Astrocyte (in vitro differentiated cells and primary cell): ENCODE measurements around the gene MICALL2. TPM values are rescaled to one million over a fixed set of nuclear protein-coding genes. Genes with fewer than 3 reads are reported as not detected.
A peak's percentile ranks its signal among the peaks of the same experiment; 100 is the strongest.

ENCODE experiments used
- DNase-seq: peaks from one replicate; pipeline ENCODE4 v3.0.0-alpha.2; 2010; ENCODE audit warnings: low read depth
- FAIRE-seq: peaks from 2 replicates; lab custom pipeline; 2011; peaks lifted over from hg19 to GRCh38; lab: Jason Lieb, UNC
- H2AFZ ChIP-seq: 2 replicates; pipeline ENCODE4 v1.6.0; 2012; ENCODE audit warnings: low read depth, low read length, inconsistent platforms
- H3K27ac ChIP-seq: 2 replicates; pipeline ENCODE4 v1.5.1; 2011; ENCODE audit warnings: low read depth, low read length, inconsistent platforms
- H3K27me3 ChIP-seq: 2 replicates; pipeline ENCODE4 v1.6.0; 2011; ENCODE audit warnings: low read length, inconsistent platforms; ENCODE audit not compliant: insufficient read depth
- H3K36me3 ChIP-seq: 2 replicates; pipeline ENCODE4 v1.5.1; 2011; ENCODE audit warnings: low read length, inconsistent platforms; ENCODE audit not compliant: insufficient read depth
- H3K4me1 ChIP-seq: 2 replicates; pipeline ENCODE4 v1.5.1; 2011; ENCODE audit warnings: low read length, inconsistent platforms; ENCODE audit not compliant: insufficient read depth
- H3K4me2 ChIP-seq: 2 replicates; pipeline ENCODE4 v1.6.0; 2012; ENCODE audit warnings: low read length, inconsistent platforms
- H3K4me3 ChIP-seq: 2 replicates; pipeline ENCODE4 v1.5.1; 2011; ENCODE audit warnings: low read depth, mild to moderate bottlenecking, low read length, inconsistent platforms; ENCODE audit not compliant: insufficient read depth
- H3K79me2 ChIP-seq: 2 replicates; pipeline ENCODE4 v1.6.0; 2012; ENCODE audit warnings: mild to moderate bottlenecking, low read length, inconsistent platforms; ENCODE audit not compliant: insufficient read depth
- H3K9ac ChIP-seq: 2 replicates; pipeline ENCODE4 v1.6.0; 2012; ENCODE audit warnings: mild to moderate bottlenecking, low read length, inconsistent platforms
- H3K9me3 ChIP-seq: 2 replicates; pipeline ENCODE4 v1.5.1; 2012; ENCODE audit warnings: low read depth, mild to moderate bottlenecking, low read length, inconsistent platforms; ENCODE audit not compliant: insufficient read depth
- H4K20me1 ChIP-seq: 2 replicates; pipeline ENCODE4 v1.6.0; 2012; ENCODE audit warnings: low read length, inconsistent platforms; ENCODE audit not compliant: insufficient read depth
- H3K27ac Mint-ChIP-seq: one replicate; pipeline ENCODE4 v1.8.0; 2021; ENCODE audit warnings: mild to moderate bottlenecking, mixed read lengths; ENCODE audit not compliant: unreplicated experiment
- H3K27me3 Mint-ChIP-seq: one replicate; pipeline ENCODE4 v1.8.0; 2021; ENCODE audit warnings: low read depth, mixed read lengths; ENCODE audit not compliant: unreplicated experiment
- H3K36me3 Mint-ChIP-seq: one replicate; pipeline ENCODE4 v1.8.0; 2021; ENCODE audit warnings: low read depth, mixed read lengths; ENCODE audit not compliant: unreplicated experiment
- H3K4me1 Mint-ChIP-seq: one replicate; pipeline ENCODE4 v1.8.0; 2021; ENCODE audit warnings: low read depth, mixed read lengths; ENCODE audit not compliant: unreplicated experiment
- H3K4me3 Mint-ChIP-seq: one replicate; pipeline ENCODE4 v1.8.0; 2021; ENCODE audit warnings: mild to moderate bottlenecking, moderate library complexity, mixed read lengths; ENCODE audit not compliant: unreplicated experiment
- H3K9me3 Mint-ChIP-seq: one replicate; pipeline ENCODE4 v1.8.0; 2021; ENCODE audit warnings: mild to moderate bottlenecking, mixed read lengths; ENCODE audit not compliant: unreplicated experiment
- EZH2 ChIP-seq: IDR thresholded peaks from 2 replicates; pipeline ENCODE4 v1.6.1; 2012; ENCODE audit warnings: mild to moderate bottlenecking, low read length, inconsistent platforms; ENCODE audit not compliant: insufficient read depth
- total RNA-seq: library from RNA; stranded (reverse); gene quantifications from 2 replicates; pipeline ENCODE4 v1.2.1, GENCODE V29; 2021
- TF ChIP-seq, protein P1 (sequence below): IDR thresholded peaks from 2 replicates; pipeline ENCODE4 v1.5.1; 2011; ENCODE audit warnings: low read depth, mild to moderate bottlenecking, inconsistent platforms, low read length, moderate library complexity; ENCODE audit not compliant: insufficient read depth

Gene MICALL2
- total RNA-seq, 1 donor from 2014 or later = 43.4 TPM

DNA sequence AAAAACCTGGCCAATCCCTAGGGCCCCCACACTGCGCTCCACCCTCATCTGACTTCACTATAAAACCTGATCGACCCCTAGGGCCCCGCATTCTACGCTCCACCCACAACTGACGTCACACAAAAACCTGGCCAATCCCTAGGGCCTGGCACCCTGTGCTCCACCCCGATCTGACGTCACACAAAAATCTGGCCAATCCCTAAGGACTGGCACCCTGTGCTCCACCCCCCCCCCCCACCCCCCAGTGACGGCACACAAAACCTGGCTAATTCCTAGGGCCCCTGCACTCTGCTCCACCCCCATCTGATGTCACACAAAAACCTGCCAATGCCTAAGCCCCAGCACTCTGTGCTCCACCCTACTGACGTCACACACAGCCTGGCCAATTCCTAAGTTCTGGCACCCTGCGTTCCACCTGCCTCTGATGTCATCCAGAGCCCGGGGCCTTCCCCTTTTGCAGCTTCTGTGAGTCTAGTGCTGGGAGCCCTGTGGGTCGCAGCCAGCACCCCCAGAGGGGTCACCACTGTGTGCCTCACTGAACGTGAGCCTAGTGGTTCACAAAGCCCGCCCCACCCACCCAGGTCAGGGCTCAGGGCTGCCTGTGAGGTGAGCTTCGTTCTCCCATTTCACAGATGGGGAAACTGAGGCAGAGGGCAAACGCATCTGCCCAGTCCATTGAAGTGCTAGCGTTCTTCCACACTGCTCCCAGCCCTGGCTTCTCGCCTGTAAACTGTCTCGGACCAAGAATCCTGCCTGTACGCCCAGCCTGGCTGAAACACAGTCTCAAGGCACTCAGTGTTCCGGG lies 40.6 kb downstream of the MICALL2 start:
- no peaks in the 10 kb centered on the region for H3K36me3 ChIP-seq
- no peak overlapping the region for H3K9ac ChIP-seq
- no peak overlapping the region for H2AFZ ChIP-seq
- FAIRE-seq (no peak), DNase-seq (peak; percentile 26)
- H3K4me3 ChIP-seq = no peak overlapping the region
- H3K4me1 ChIP-seq = peaks cover 9% of the 10 kb centered on the region
- no peaks in the 10 kb centered on the region for H3K79me2 ChIP-seq
- no peaks in the 10 kb centered on the region for H3K9me3 Mint-ChIP-seq
- no peaks in the 10 kb centered on the region for H4K20me1 ChIP-seq
- no peak for TF ChIP-seq EZH2
- TF ChIP-seq, protein P1, sequence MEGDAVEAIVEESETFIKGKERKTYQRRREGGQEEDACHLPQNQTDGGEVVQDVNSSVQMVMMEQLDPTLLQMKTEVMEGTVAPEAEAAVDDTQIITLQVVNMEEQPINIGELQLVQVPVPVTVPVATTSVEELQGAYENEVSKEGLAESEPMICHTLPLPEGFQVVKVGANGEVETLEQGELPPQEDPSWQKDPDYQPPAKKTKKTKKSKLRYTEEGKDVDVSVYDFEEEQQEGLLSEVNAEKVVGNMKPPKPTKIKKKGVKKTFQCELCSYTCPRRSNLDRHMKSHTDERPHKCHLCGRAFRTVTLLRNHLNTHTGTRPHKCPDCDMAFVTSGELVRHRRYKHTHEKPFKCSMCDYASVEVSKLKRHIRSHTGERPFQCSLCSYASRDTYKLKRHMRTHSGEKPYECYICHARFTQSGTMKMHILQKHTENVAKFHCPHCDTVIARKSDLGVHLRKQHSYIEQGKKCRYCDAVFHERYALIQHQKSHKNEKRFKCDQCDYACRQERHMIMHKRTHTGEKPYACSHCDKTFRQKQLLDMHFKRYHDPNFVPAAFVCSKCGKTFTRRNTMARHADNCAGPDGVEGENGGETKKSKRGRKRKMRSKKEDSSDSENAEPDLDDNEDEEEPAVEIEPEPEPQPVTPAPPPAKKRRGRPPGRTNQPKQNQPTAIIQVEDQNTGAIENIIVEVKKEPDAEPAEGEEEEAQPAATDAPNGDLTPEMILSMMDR = no peak
- H3K27me3 Mint-ChIP-seq = peaks cover 29% of the 10 kb centered on the region
- peaks cover 5% of the 10 kb centered on the region for H3K4me1 Mint-ChIP-seq
- no peak overlapping the region for H3K4me3 Mint-ChIP-seq
- H3K9me3 ChIP-seq = no peaks in the 10 kb centered on the region
- peaks cover 8% of the 10 kb centered on the region for H3K27me3 ChIP-seq
- no peak overlapping the region for H3K27ac ChIP-seq
- no peak overlapping the region for H3K4me2 ChIP-seq
- H3K36me3 Mint-ChIP-seq = no peaks in the 10 kb centered on the region
- H3K27ac Mint-ChIP-seq = no peak overlapping the region

GRCh38 chr7:1415389-1415990 lies 43.8 kb downstream of the MICALL2 start:
- FAIRE-seq (no peak), DNase-seq (no peak)
- Histone ChIP-seq H3K79me2 (no peaks in the 10 kb centered on the region), H3K9ac (no peak overlapping the region), H3K27ac (no peak overlapping the region), H3K9me3 (no peaks in the 10 kb centered on the region), H2AFZ (no peak overlapping the region), H3K4me3 (no peak overlapping the region), H3K4me2 (no peak overlapping the region), H3K36me3 (no peaks in the 10 kb centered on the region), H3K4me1 (peaks cover 6% of the 10 kb centered on the region), H4K20me1 (no peaks in the 10 kb centered on the region), H3K27me3 (peaks cover 3% of the 10 kb centered on the region)
- TF ChIP-seq, protein P1 = no peak
- no peak for TF ChIP-seq EZH2
- no peak overlapping the region for H3K27ac Mint-ChIP-seq
- no peaks in the 10 kb centered on the region for H3K9me3 Mint-ChIP-seq
- H3K4me3 Mint-ChIP-seq = no peak overlapping the region
- peaks cover 26% of the 10 kb centered on the region for H3K27me3 Mint-ChIP-seq
- H3K36me3 Mint-ChIP-seq = no peaks in the 10 kb centered on the region
- H3K4me1 Mint-ChIP-seq = peaks cover 5% of the 10 kb centered on the region
